Gastroesophageal sphincter (tissue), 3 donors: ENCODE data around the gene KRT27.

Experiments
- CTCF ChIP-seq, 4 experiments: fragments of 200-600 bp in 2 of 4; fragments of 450-650 bp in 2 of 4; sonication (generic) in 1 of 4; IDR thresholded peaks; one replicate each; pipeline ENCODE4 v1.5.1; 2017 to 2019; ENCODE audit warnings: antibody characterized with exemption in 4 of 4, mild to moderate bottlenecking in 2 of 4, moderate library complexity in 2 of 4
- POLR2A ChIP-seq, 2 donors: fragments of 450-650 bp; IDR thresholded peaks; one replicate each; pipeline ENCODE4 v1.6.1; 2017; ENCODE audit warnings: antibody characterized with exemption in 2 of 2, mild to moderate bottlenecking in 2 of 2, moderate library complexity in 1 of 2
- POLR2AphosphoS5 ChIP-seq: sonication (generic); formaldehyde crosslinking; IDR thresholded peaks from one replicate; pipeline ENCODE4 v1.6.1; 2017; ENCODE audit warnings: antibody characterized with exemption

- TF ChIP-seq CTCF (IDR thresholded peaks at IDR 0.05): no peak
- TF ChIP-seq POLR2A (IDR thresholded peaks at IDR 0.05): no peak
- TF ChIP-seq POLR2AphosphoS5: no peak
Measured at GRCh38 chr17:40816569-40816968, 34.2 kb upstream of the KRT27 start.
